PC-9 (cell line): ENCODE data around the gene DHX30. TPM values are rescaled to one million over a fixed set of nuclear protein-coding genes. Genes with fewer than 3 reads are reported as not detected.

ENCODE experiments used
- BruUV-seq: library from RNA; stranded (reverse); fragments of 400-500 nt; replicated peaks from 2 replicates; lab custom pipeline; 2021; lab: Mats Ljungman, UMichigan
- CTCF ChIA-PET: fragments of 300-600 bp; sonication (Branson Sonifier 250); formaldehyde crosslinking; loops from one replicate; lab custom pipeline; 2022; ENCODE audit warnings: antibody characterized with exemption; lab: Charles Lee
- POLR2A ChIA-PET: fragments of 300-600 bp; sonication (Branson Sonifier 250); formaldehyde crosslinking; loops from one replicate; lab custom pipeline; 2022; ENCODE audit warnings: antibody characterized with exemption; ENCODE audit not compliant: unreplicated experiment; lab: Charles Lee
- DNase-seq, 2 experiments: peaks; one replicate each; pipeline versions ENCODE4 v3.0.0 to v3.0.0-alpha.2; 2015 to 2022; ENCODE audit warnings: mixed read lengths in 1 of 2
- H2AFZ ChIP-seq: fragments of 200-600 bp; sonication (generic); 2 replicates; pipeline ENCODE4 v1.8.1; 2017; ENCODE audit warnings: antibody characterized with exemption
- H3F3A ChIP-seq: fragments of 200-600 bp; sonication (generic); 2 replicates; pipeline ENCODE4 v1.8.1; 2017; ENCODE audit warnings: antibody characterized with exemption, mild to moderate bottlenecking, low read depth; ENCODE audit not compliant: insufficient read depth
- H3K27ac ChIP-seq: fragments of 200-600 bp; sonication (generic); 2 replicates; pipeline ENCODE4 v1.6.1; 2016; ENCODE audit warnings: mixed run types
- H3K27me3 ChIP-seq: fragments of 200-600 bp; sonication (generic); 2 replicates; pipeline ENCODE4 v1.6.1; 2016; ENCODE audit warnings: low read depth, mixed run types; ENCODE audit not compliant: insufficient read depth
- H3K36me3 ChIP-seq: fragments of 200-600 bp; sonication (generic); 2 replicates; pipeline ENCODE4 v1.6.1; 2016; ENCODE audit warnings: low read depth, mixed run types
- H3K4me1 ChIP-seq: fragments of 200-600 bp; sonication (generic); replicated peaks from 2 replicates; pipeline ENCODE4 v1.6.1; 2016; ENCODE audit warnings: mixed run types; ENCODE audit not compliant: insufficient read depth
- H3K4me2 ChIP-seq: fragments of 200-600 bp; sonication (generic); 2 replicates; pipeline ENCODE4 v1.6.1; 2017; ENCODE audit warnings: mixed run types
- H3K4me3 ChIP-seq: fragments of 200-600 bp; sonication (generic); 2 replicates; pipeline ENCODE4 v1.6.1; 2016; ENCODE audit warnings: mixed run types
- H3K79me2 ChIP-seq: fragments of 200-600 bp; sonication (generic); 2 replicates; pipeline ENCODE4 v1.6.1; 2017; ENCODE audit warnings: low read depth, mixed run types
- H3K9me2 ChIP-seq: fragments of 200-600 bp; sonication (generic); 2 replicates; pipeline ENCODE4 v1.8.1; 2017; ENCODE audit warnings: mild to moderate bottlenecking; ENCODE audit not compliant: insufficient read depth
- H3K9me3 ChIP-seq: fragments of 200-600 bp; sonication (generic); 2 replicates; pipeline ENCODE4 v1.8.1; 2016; ENCODE audit warnings: low read depth; ENCODE audit not compliant: insufficient read depth
- H4K20me1 ChIP-seq: fragments of 200-600 bp; sonication (generic); 2 replicates; pipeline ENCODE4 v1.8.1; 2017; ENCODE audit not compliant: insufficient read depth
- CTCF ChIP-seq: fragments of 200-600 bp; sonication (generic); conservative IDR thresholded peaks from 2 replicates; pipeline ENCODE4 v1.6.1; 2017; ENCODE audit warnings: mixed run types, antibody characterized with exemption, mild to moderate bottlenecking, moderate library complexity
- EZH2 ChIP-seq: fragments of 200-600 bp; sonication (generic); IDR thresholded peaks from 2 replicates; pipeline ENCODE4 v1.8.0; 2017; ENCODE audit warnings: antibody characterized with exemption, low read depth
- intact Hi-C: fragments of 100-400 bp; cut with micrococcal nuclease; formaldehyde crosslinking; loops from one replicate; pipeline ENCODE4 v1.10.0; 2022; ENCODE audit not compliant: unreplicated experiment
- total RNA-seq: library from RNA; stranded (reverse); gene quantifications from 2 replicates; pipeline ENCODE4 v1.2.3, GENCODE V29; 2021

Gene DHX30
- total RNA-seq, 1 experiment from 2014 or later, result 60.2 TPM

GRCh38 chr3:47867451-47868044 is 64.6 kb downstream of the DHX30 start:
- ChIA-PET POLR2A (no interaction called here), CTCF (interaction anchor here (0.5 kb wide), 1 partner anchor 163 kb away, joined by 14 read pairs; no protein-coding TSS in a partner anchor)
- Histone ChIP-seq H3K4me2 (no peak overlapping the region), H3K4me3 (no peak overlapping the region), H3K79me2 (no peaks in the 10 kb centered on the region), H3K9me2 (no peaks in the 10 kb centered on the region), H3K9me3 (no peaks in the 10 kb centered on the region), H3K36me3 (no peaks in the 10 kb centered on the region; the same call in 1 of the 2 replicates), H2AFZ (no peak overlapping the region), H3K27me3 (no peaks in the 10 kb centered on the region), H3K27ac (no peak overlapping the region), H4K20me1 (no peaks in the 10 kb centered on the region), H3F3A (no peaks in the 10 kb centered on the region), H3K4me1 (no peaks in the 10 kb centered on the region)
- no peak for DNase-seq
- intact Hi-C loops, result loop anchor here (5.0 kb wide), 1 partner anchor 125 kb away; no protein-coding TSS in a partner anchor
- TF ChIP-seq CTCF (no peak), EZH2 (no peak)
- BruUV-seq, result no TSS peak

- no TSS peak for BruUV-seq
- Histone ChIP-seq H3K9me2 (no peaks in the 10 kb centered on the region), H3K79me2 (no peaks in the 10 kb centered on the region), H3K27ac (no peak overlapping the region), H3K36me3 (no peaks in the 10 kb centered on the region; the same call in 1 of the 2 replicates), H3K4me2 (no peak overlapping the region), H3F3A (no peaks in the 10 kb centered on the region), H3K9me3 (no peaks in the 10 kb centered on the region), H3K27me3 (no peaks in the 10 kb centered on the region), H3K4me1 (no peaks in the 10 kb centered on the region), H4K20me1 (no peaks in the 10 kb centered on the region), H3K4me3 (no peak overlapping the region), H2AFZ (no peak overlapping the region)
- POLR2A ChIA-PET, result no interaction called here
- no peak for TF ChIP-seq EZH2
- no peak for TF ChIP-seq CTCF
- DNase-seq, result no peak
- CTCF ChIA-PET, result no interaction called here
- intact Hi-C loops, result loop anchor here (5.0 kb wide), 1 partner anchor 124 kb away; no protein-coding TSS in a partner anchor
Observed at GRCh38 chr3:47868306-47868705, 65.4 kb downstream of the DHX30 start.

- H3K4me1 ChIP-seq, result no peaks in the 10 kb centered on the region
- H3F3A ChIP-seq, result no peaks in the 10 kb centered on the region; the same call in 1 of the 2 replicates
- POLR2A ChIA-PET, result no interaction called here
- H3K27me3 ChIP-seq, result no peaks in the 10 kb centered on the region
- H3K36me3 ChIP-seq, result no peaks in the 10 kb centered on the region; the same call in 1 of the 2 replicates
- no peak overlapping the region for H2AFZ ChIP-seq
- TF ChIP-seq CTCF (no peak), EZH2 (no peak)
- BruUV-seq, result no TSS peak
- no peak overlapping the region for H3K4me3 ChIP-seq
- H3K9me3 ChIP-seq, result no peaks in the 10 kb centered on the region
- H4K20me1 ChIP-seq, result no peaks in the 10 kb centered on the region
- DNase-seq, result no peak
- no peak overlapping the region for H3K27ac ChIP-seq
- H3K79me2 ChIP-seq, result no peaks in the 10 kb centered on the region
- CTCF ChIA-PET, result no interaction called here
- intact Hi-C loops, result no loop called here
- H3K4me2 ChIP-seq, result no peak overlapping the region
- H3K9me2 ChIP-seq, result no peaks in the 10 kb centered on the region
Observed at GRCh38 chr3:47870156-47870555, 67.2 kb downstream of the DHX30 start.
